Uterus (tissue), 4 donors: ENCODE results near the gene MAP3K14. TPM values are rescaled to one million over a fixed set of nuclear protein-coding genes. Genes with fewer than 3 reads are reported as not detected.

Experiments used
- DNase-seq, 2 donors: peaks; one replicate each; pipeline ENCODE4 v3.0.0-alpha.2; 2019 to 2020
- H3K27ac ChIP-seq, 2 donors: fragments of 200-600 bp; sonication (generic); 1 replicate in 1 of 2; 2 replicates in 1 of 2; pipeline ENCODE4 v1.5.1; 2016 to 2018
- H3K27me3 ChIP-seq, 2 donors: fragments of 200-600 bp; sonication (generic); one replicate each; pipeline ENCODE4 v1.5.1; 2018 to 2019; ENCODE audit warnings: control low read depth in 1 of 2
- H3K36me3 ChIP-seq, 2 donors: fragments of 200-600 bp; sonication (generic); one replicate each; pipeline ENCODE4 v1.5.1; 2019; ENCODE audit warnings: control low read depth in 1 of 2
- H3K4me1 ChIP-seq, 2 donors: fragments of 200-600 bp; sonication (generic); one replicate each; pipeline ENCODE4 v1.5.1; 2018 to 2019; ENCODE audit warnings: control low read depth in 1 of 2
- H3K4me3 ChIP-seq, 2 donors: fragments of 200-600 bp; sonication (generic); 1 replicate in 1 of 2; 2 replicates in 1 of 2; pipeline ENCODE4 v1.5.1; 2018 to 2019; ENCODE audit warnings: mild to moderate bottlenecking in 1 of 2
- H3K9me3 ChIP-seq, 2 donors: fragments of 200-600 bp; sonication (generic); one replicate each; pipeline ENCODE4 v1.5.1; 2019; ENCODE audit warnings: control low read depth in 1 of 2
- CTCF ChIP-seq, 4 experiments: fragments of 200-600 bp in 2 of 4; fragments of 450-650 bp in 2 of 4; sonication (generic) in 2 of 4; IDR thresholded peaks; one replicate each; pipeline ENCODE4 v1.5.1; 2016 to 2019; ENCODE audit warnings: antibody characterized with exemption in 4 of 4, mild to moderate bottlenecking in 2 of 4, moderate library complexity in 1 of 4
- POLR2A ChIP-seq, 2 donors: fragments of 450-650 bp; IDR thresholded peaks; one replicate each; pipeline ENCODE4 v1.6.1; 2016; ENCODE audit warnings: antibody characterized with exemption in 2 of 2, mild to moderate bottlenecking in 1 of 2, moderate library complexity in 1 of 2
- intact Hi-C: fragments of 100-400 bp; cut with DNase I; formaldehyde crosslinking; loops from one replicate; pipeline ENCODE4 v1.15.1; 2023; ENCODE audit warnings: low total_unique reads
- total RNA-seq, 4 donors: library from RNA; depleted of rRNA in 3 of 4; stranded (reverse); fragments of >200 nt in 3 of 4; gene quantifications; one replicate each; pipeline versions ENCODE4 v1.1.0 to v1.2.4, GENCODE V29; 2014 to 2023
- donor health status: DM: yes; HTN: yes; CAD: no.

Gene MAP3K14
- total RNA-seq, 4 donors from 2014 or later, result 1.0 to 22.1 (median 4.9) TPM

GRCh38 chr17:45231481-45232116, 85.2 kb downstream of the MAP3K14 start:
- TF ChIP-seq POLR2A (IDR thresholded peaks at IDR 0.05), result no peak
- no peak for TF ChIP-seq CTCF (IDR thresholded peaks at IDR 0.05)
- Histone ChIP-seq H3K9me3 (no peaks in the 10 kb centered on the region), H3K4me1 (no peaks in the 10 kb centered on the region), H3K27me3 (no peaks in the 10 kb centered on the region), H3K4me3 (no peak overlapping the region), H3K36me3 (no peaks in the 10 kb centered on the region), H3K27ac (no peak overlapping the region)
- no peak for DNase-seq
- intact Hi-C loops, result no loop called here

GRCh38 chr17:45230787-45231480, 85.9 kb downstream of the MAP3K14 start:
- no peaks in the 10 kb centered on the region for H3K4me1 ChIP-seq
- H3K27me3 ChIP-seq, result no peaks in the 10 kb centered on the region
- no peak for TF ChIP-seq CTCF (IDR thresholded peaks at IDR 0.05)
- TF ChIP-seq POLR2A (IDR thresholded peaks at IDR 0.05), result no peak
- H3K36me3 ChIP-seq, result no peaks in the 10 kb centered on the region
- H3K9me3 ChIP-seq, result no peaks in the 10 kb centered on the region
- intact Hi-C loops, result no loop called here
- no peak overlapping the region for H3K27ac ChIP-seq
- no peak for DNase-seq
- H3K4me3 ChIP-seq, result no peak overlapping the region

- TF ChIP-seq POLR2A (IDR thresholded peaks at IDR 0.05), result no peak
- TF ChIP-seq CTCF (IDR thresholded peaks at IDR 0.05), result no peak
- no peak overlapping the region for H3K27ac ChIP-seq
Measured at GRCh38 chr17:45230410-45230786, 86.4 kb downstream of the MAP3K14 start.

GRCh38 chr17:45229681-45230409, 87.0 kb downstream of the MAP3K14 start:
- Histone ChIP-seq H3K4me3 (no peak overlapping the region), H3K27ac (peak overlapping the region; percentile 56 to 58), H3K27me3 (no peaks in the 10 kb centered on the region), H3K36me3 (no peaks in the 10 kb centered on the region), H3K9me3 (no peaks in the 10 kb centered on the region), H3K4me1 (no peaks in the 10 kb centered on the region)
- intact Hi-C loops, result loop anchor here (5.0 kb wide), 1 partner anchor 157 kb away; no protein-coding TSS in a partner anchor
- TF ChIP-seq POLR2A (IDR thresholded peaks at IDR 0.05), result no peak
- TF ChIP-seq CTCF (IDR thresholded peaks at IDR 0.05), result no peak
- no peak for DNase-seq

More at GRCh38 chr17:45230410-45230786, 86.4 kb downstream of the MAP3K14 start:
- H3K36me3 ChIP-seq, result no peaks in the 10 kb centered on the region
- DNase-seq, result no peak
- H3K4me3 ChIP-seq, result no peak overlapping the region
- intact Hi-C loops, result no loop called here
- no peaks in the 10 kb centered on the region for H3K9me3 ChIP-seq
- no peaks in the 10 kb centered on the region for H3K27me3 ChIP-seq
- no peaks in the 10 kb centered on the region for H3K4me1 ChIP-seq
